Liver (tissue), 9 donors: ENCODE data around the gene ZNF558. TPM values are rescaled to one million over a fixed set of nuclear protein-coding genes. Genes with fewer than 3 reads are reported as not detected.
A peak's percentile ranks its signal among the peaks of the same experiment; 100 is the strongest.

Experiments
- DNase-seq: peaks from one replicate; pipeline ENCODE4 v3.0.0-alpha.2; 2017; ENCODE audit warnings: low spot score
- H3K27ac ChIP-seq, 2 donors: one replicate each; pipeline ENCODE4 v1.7.0; 2013; ENCODE audit warnings: inconsistent platforms in 2 of 2, low read length in 2 of 2, control low read depth in 1 of 2, low read depth in 1 of 2, mild to moderate bottlenecking in 1 of 2
- H3K27me3 ChIP-seq, 4 donors: one replicate each; pipeline versions ENCODE4 v1.6.1 to v1.7.0; 2013; ENCODE audit warnings: low read length in 3 of 4, inconsistent platforms in 1 of 4, mild to moderate bottlenecking in 1 of 4, moderate library complexity in 1 of 4; ENCODE audit not compliant: control insufficient read depth in 4 of 4, insufficient read depth in 4 of 4
- H3K36me3 ChIP-seq, 4 donors: one replicate each; pipeline versions ENCODE4 v1.6.1 to v1.7.0; 2013; ENCODE audit warnings: low read length in 3 of 4, mild to moderate bottlenecking in 3 of 4, low read depth in 1 of 4, moderate library complexity in 1 of 4; ENCODE audit not compliant: control insufficient read depth in 4 of 4, insufficient read depth in 3 of 4
- H3K4me1 ChIP-seq, 4 donors: one replicate each; pipeline versions ENCODE4 v1.6.1 to v1.7.0; 2013; ENCODE audit warnings: low read length in 3 of 4, mild to moderate bottlenecking in 3 of 4, moderate library complexity in 1 of 4; ENCODE audit not compliant: control insufficient read depth in 4 of 4, insufficient read depth in 4 of 4
- H3K4me3 ChIP-seq, 3 donors: one replicate each; pipeline versions ENCODE4 v1.6.1 to v1.7.0; 2013; ENCODE audit warnings: low read length in 3 of 3, control low read depth in 1 of 3, low read depth in 1 of 3, mild to moderate bottlenecking in 1 of 3
- H3K9ac ChIP-seq, 2 donors: one replicate each; pipeline ENCODE4 v1.7.0; 2013; ENCODE audit warnings: low read length in 2 of 2, mild to moderate bottlenecking in 2 of 2, moderate library complexity in 2 of 2, control low read depth in 1 of 2, low read depth in 1 of 2
- H3K9me3 ChIP-seq, 4 donors: one replicate each; pipeline versions ENCODE4 v1.6.1 to v1.7.0; 2013; ENCODE audit warnings: low read length in 3 of 4; ENCODE audit not compliant: control insufficient read depth in 4 of 4
- ATF3 ChIP-seq: IDR thresholded peaks from 2 replicates; pipeline ENCODE4 v1.6.1; 2016; ENCODE audit warnings: antibody characterized with exemption
- EGR1 ChIP-seq, 2 donors: IDR thresholded peaks; 2 replicates each; pipeline ENCODE4 v1.6.1; 2016 to 2018; ENCODE audit warnings: antibody characterized with exemption in 2 of 2, low read depth in 2 of 2
- FOXA1 ChIP-seq: IDR thresholded peaks from 2 replicates; pipeline ENCODE4 v1.6.1; 2016; ENCODE audit warnings: antibody characterized with exemption
- FOXA2 ChIP-seq: IDR thresholded peaks from 2 replicates; pipeline ENCODE4 v1.6.1; 2016; ENCODE audit warnings: antibody characterized with exemption
- GABPA ChIP-seq, 2 donors: IDR thresholded peaks in 1 of 2; conservative IDR thresholded peaks in 1 of 2; 2 replicates each; pipeline ENCODE4 v1.6.1; 2016; ENCODE audit warnings: antibody characterized with exemption in 2 of 2, mild to moderate bottlenecking in 1 of 2, moderate library complexity in 1 of 2
- HNF4A ChIP-seq, 2 donors: conservative IDR thresholded peaks; 2 replicates each; pipeline ENCODE4 v1.6.1; 2016; ENCODE audit warnings: antibody characterized with exemption in 2 of 2, mild to moderate bottlenecking in 2 of 2
- HNF4G ChIP-seq: IDR thresholded peaks from 2 replicates; pipeline ENCODE4 v1.6.1; 2016; ENCODE audit warnings: antibody characterized with exemption
- JUND ChIP-seq, 2 donors: IDR thresholded peaks; 2 replicates each; pipeline ENCODE4 v1.6.1; 2016; ENCODE audit warnings: antibody characterized with exemption in 2 of 2
- RAD21 ChIP-seq, 2 donors: IDR thresholded peaks; 2 replicates each; pipeline ENCODE4 v1.6.1; 2016; ENCODE audit warnings: antibody characterized with exemption in 2 of 2, mild to moderate bottlenecking in 2 of 2
- RXRA ChIP-seq, 2 donors: IDR thresholded peaks; 2 replicates each; pipeline ENCODE4 v1.6.1; 2017 to 2018; ENCODE audit warnings: antibody characterized with exemption in 2 of 2, mild to moderate bottlenecking in 1 of 2
- SP1 ChIP-seq: IDR thresholded peaks from 2 replicates; pipeline ENCODE4 v1.6.1; 2018; ENCODE audit warnings: antibody characterized with exemption, mild to moderate bottlenecking
- TAF1 ChIP-seq: conservative IDR thresholded peaks from 2 replicates; pipeline ENCODE4 v1.6.1; 2016; ENCODE audit warnings: antibody characterized with exemption, mild to moderate bottlenecking
- YY1 ChIP-seq: IDR thresholded peaks from 2 replicates; pipeline ENCODE4 v1.6.1; 2016; ENCODE audit warnings: antibody characterized with exemption, mild to moderate bottlenecking
- WGBS: extraction: QIAGEN DNeasy Blood & Tissue Kit; methylation state at CpG from one replicate; pipeline ENCODE4 v1.1.7; 2013; 5-methylcytosine and 5-hydroxymethylcytosine counted together
- polyA plus RNA-seq, 2 donors: library from polyadenylated mRNA; stranded (reverse) in 1 of 2; unstranded in 1 of 2; fragments of 200-250 nt in 1 of 2; fragments of >200 nt in 1 of 2; fragmentation: Nextera tagmentation in 1 of 2; extraction: Ambion mirVana in 1 of 2; gene quantifications; one replicate each; pipeline versions ENCODE4 v1.2.1 to v1.2.3, GENCODE V29; 2013 to 2015
- total RNA-seq, 2 donors: library from RNA; depleted of rRNA; stranded (reverse); fragments of >200 nt; gene quantifications; one replicate each; pipeline ENCODE4 v1.2.3, GENCODE V29; 2014
- TF ChIP-seq, protein P1 (sequence below): IDR thresholded peaks from 2 replicates; pipeline ENCODE4 v1.6.1; 2016; ENCODE audit warnings: antibody characterized with exemption, mild to moderate bottlenecking
- TF ChIP-seq, protein P2 (sequence below): IDR thresholded peaks from 2 replicates; pipeline ENCODE4 v1.6.1; 2016; ENCODE audit warnings: antibody characterized with exemption
- TF ChIP-seq, protein P3 (sequence below): IDR thresholded peaks from 2 replicates; pipeline ENCODE4 v1.6.1; 2016; ENCODE audit warnings: antibody characterized with exemption
- donor health status: healthy.
- donor health status: healthy.
- donor health status: healthy.
- donor health status: healthy.
- donor health status: healthy.

ZNF558 gene
- total and polyA plus RNA-seq, 4 donors: 4.9 to 21.2 (median 7.0) TPM

GRCh38 chr19:8811315-8812172, 20.6 kb downstream of the ZNF558 start:
- 97% methylated on average over 10 of the region's 10 CpGs for WGBS
- Histone ChIP-seq H3K27me3 (no peaks in the 10 kb centered on the region), H3K36me3 (peaks cover 15 to 82% (median 76%) of the 10 kb centered on the region in 4 donors), H3K9me3 (peaks cover 57 to 93% (median 79%) of the 10 kb centered on the region in 4 donors), H3K27ac (no peak overlapping the region), H3K4me1 (no peaks in the 10 kb centered on the region), H3K9ac (no peak overlapping the region), H3K4me3 (peak overlapping the region in 2 of 3 donors; percentile 52 to 78)
- no peak for DNase-seq
- TF ChIP-seq HNF4A (conservative IDR thresholded peaks at IDR 0.05) (no peak), FOXA1 (no peak), FOXA2 (no peak), TAF1 (no peak), RAD21 (IDR thresholded peaks at IDR 0.05) (no peak), EGR1 (IDR thresholded peaks at IDR 0.05; ENCODE audit: low read depth in 2 of 2) (no peak), SP1 (no peak), ATF3 (no peak), RXRA (IDR thresholded peaks at IDR 0.05) (no peak), HNF4G (no peak), JUND (IDR thresholded peaks at IDR 0.05) (no peak), GABPA (IDR thresholded peaks at IDR 0.05 in 1 of 2, conservative IDR thresholded peaks at IDR 0.05 in 1 of 2) (no peak)
- TF ChIP-seq, protein P1, sequence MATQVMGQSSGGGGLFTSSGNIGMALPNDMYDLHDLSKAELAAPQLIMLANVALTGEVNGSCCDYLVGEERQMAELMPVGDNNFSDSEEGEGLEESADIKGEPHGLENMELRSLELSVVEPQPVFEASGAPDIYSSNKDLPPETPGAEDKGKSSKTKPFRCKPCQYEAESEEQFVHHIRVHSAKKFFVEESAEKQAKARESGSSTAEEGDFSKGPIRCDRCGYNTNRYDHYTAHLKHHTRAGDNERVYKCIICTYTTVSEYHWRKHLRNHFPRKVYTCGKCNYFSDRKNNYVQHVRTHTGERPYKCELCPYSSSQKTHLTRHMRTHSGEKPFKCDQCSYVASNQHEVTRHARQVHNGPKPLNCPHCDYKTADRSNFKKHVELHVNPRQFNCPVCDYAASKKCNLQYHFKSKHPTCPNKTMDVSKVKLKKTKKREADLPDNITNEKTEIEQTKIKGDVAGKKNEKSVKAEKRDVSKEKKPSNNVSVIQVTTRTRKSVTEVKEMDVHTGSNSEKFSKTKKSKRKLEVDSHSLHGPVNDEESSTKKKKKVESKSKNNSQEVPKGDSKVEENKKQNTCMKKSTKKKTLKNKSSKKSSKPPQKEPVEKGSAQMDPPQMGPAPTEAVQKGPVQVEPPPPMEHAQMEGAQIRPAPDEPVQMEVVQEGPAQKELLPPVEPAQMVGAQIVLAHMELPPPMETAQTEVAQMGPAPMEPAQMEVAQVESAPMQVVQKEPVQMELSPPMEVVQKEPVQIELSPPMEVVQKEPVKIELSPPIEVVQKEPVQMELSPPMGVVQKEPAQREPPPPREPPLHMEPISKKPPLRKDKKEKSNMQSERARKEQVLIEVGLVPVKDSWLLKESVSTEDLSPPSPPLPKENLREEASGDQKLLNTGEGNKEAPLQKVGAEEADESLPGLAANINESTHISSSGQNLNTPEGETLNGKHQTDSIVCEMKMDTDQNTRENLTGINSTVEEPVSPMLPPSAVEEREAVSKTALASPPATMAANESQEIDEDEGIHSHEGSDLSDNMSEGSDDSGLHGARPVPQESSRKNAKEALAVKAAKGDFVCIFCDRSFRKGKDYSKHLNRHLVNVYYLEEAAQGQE: no peak
- TF ChIP-seq, protein P2, sequence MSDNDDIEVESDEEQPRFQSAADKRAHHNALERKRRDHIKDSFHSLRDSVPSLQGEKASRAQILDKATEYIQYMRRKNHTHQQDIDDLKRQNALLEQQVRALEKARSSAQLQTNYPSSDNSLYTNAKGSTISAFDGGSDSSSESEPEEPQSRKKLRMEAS: no peak
- TF ChIP-seq, protein P3, sequence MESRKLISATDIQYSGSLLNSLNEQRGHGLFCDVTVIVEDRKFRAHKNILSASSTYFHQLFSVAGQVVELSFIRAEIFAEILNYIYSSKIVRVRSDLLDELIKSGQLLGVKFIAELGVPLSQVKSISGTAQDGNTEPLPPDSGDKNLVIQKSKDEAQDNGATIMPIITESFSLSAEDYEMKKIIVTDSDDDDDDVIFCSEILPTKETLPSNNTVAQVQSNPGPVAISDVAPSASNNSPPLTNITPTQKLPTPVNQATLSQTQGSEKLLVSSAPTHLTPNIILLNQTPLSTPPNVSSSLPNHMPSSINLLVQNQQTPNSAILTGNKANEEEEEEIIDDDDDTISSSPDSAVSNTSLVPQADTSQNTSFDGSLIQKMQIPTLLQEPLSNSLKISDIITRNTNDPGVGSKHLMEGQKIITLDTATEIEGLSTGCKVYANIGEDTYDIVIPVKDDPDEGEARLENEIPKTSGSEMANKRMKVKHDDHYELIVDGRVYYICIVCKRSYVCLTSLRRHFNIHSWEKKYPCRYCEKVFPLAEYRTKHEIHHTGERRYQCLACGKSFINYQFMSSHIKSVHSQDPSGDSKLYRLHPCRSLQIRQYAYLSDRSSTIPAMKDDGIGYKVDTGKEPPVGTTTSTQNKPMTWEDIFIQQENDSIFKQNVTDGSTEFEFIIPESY: no peak

GRCh38 chr19:8806661-8807060, 25.4 kb downstream of the ZNF558 start:
- DNase-seq: no peak
- H3K27ac ChIP-seq: no peak overlapping the region
- no peaks in the 10 kb centered on the region for H3K27me3 ChIP-seq
- H3K4me1 ChIP-seq: no peaks in the 10 kb centered on the region
- no peak overlapping the region for H3K9ac ChIP-seq
- peaks cover 4 to 51% (median 47%) of the 10 kb centered on the region in 4 donors for H3K36me3 ChIP-seq
- WGBS: 92% methylated on average over 1 of the region's 1 CpG
- peaks cover 57 to 80% (median 63%) of the 10 kb centered on the region in 4 donors for H3K9me3 ChIP-seq
- H3K4me3 ChIP-seq: peak overlapping the region in 2 of 3 donors; percentile 32 to 71
- TF ChIP-seq HNF4A (conservative IDR thresholded peaks at IDR 0.05) (no peak), YY1 (no peak), FOXA2 (no peak), JUND (IDR thresholded peaks at IDR 0.05) (no peak), SP1 (no peak), HNF4G (no peak), RAD21 (IDR thresholded peaks at IDR 0.05) (no peak)
- TF ChIP-seq, protein P3: no peak
- TF ChIP-seq, protein P1: no peak
- TF ChIP-seq, protein P2: no peak
